ENCODE measurements around the gene EFHD2. TPM values are rescaled to one million over a fixed set of nuclear protein-coding genes. Genes with fewer than 3 reads are reported as not detected.

EFHD2 gene
- total RNA-seq, 1 experiment from 2014 or later = 90.8 TPM

DNA sequence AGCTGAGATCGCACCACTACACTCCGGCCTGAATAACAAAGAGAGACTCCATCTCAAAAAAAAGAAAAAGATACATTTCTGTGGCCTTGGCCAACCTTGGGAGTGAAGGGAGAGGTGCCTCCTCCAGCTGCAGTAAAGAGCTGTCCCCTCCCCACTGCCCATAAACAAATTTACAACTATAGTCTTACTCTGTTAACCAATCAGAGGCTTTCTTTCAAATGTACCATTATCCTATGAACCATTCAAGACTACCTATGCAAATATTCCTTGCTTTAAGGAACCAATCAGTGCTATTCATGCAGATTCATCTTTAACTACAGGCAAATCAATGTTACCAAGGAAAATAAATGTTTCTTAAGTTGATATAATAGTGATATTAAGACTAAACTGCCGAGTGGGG lies 67.2 kb downstream of the EFHD2 start:
- ATAC-seq (no peak), DNase-seq (ENCODE audit: low read depth, low spot score) (no peak)
- POLR2A ChIA-PET = no interaction called here
- Histone ChIP-seq H3K9me3 (ENCODE audit: control insufficient read depth, insufficient read depth, low read depth, low read length) (no peaks in the 10 kb centered on the region), H3K4me1 (ENCODE audit: control insufficient read depth, insufficient read depth, low read length) (no peaks in the 10 kb centered on the region), H3K27ac (ENCODE audit: low read length) (no peak overlapping the region), H3K4me3 (ENCODE audit: low read depth in 2 of 2, low read length in 2 of 2) (no peak overlapping the region), H3K36me3 (ENCODE audit: control insufficient read depth, insufficient read depth, low read length) (no peaks in the 10 kb centered on the region), H3K27me3 (ENCODE audit: control insufficient read depth, insufficient read depth, low read length) (no peaks in the 10 kb centered on the region)
- in situ Hi-C loops (cut with HindIII; ENCODE audit: low pct_unique_long_range_greater_than_20kb, low sequenced_read_pairs) = no loop called here
- BruUV-seq (replicated peaks) = no TSS peak
- CTCF ChIA-PET = no interaction called here
- no peak for TF ChIP-seq POLR2AphosphoS5 (IDR thresholded peaks at IDR 0.05; ENCODE audit: low read depth, low read length)
- TF ChIP-seq, protein P1, sequence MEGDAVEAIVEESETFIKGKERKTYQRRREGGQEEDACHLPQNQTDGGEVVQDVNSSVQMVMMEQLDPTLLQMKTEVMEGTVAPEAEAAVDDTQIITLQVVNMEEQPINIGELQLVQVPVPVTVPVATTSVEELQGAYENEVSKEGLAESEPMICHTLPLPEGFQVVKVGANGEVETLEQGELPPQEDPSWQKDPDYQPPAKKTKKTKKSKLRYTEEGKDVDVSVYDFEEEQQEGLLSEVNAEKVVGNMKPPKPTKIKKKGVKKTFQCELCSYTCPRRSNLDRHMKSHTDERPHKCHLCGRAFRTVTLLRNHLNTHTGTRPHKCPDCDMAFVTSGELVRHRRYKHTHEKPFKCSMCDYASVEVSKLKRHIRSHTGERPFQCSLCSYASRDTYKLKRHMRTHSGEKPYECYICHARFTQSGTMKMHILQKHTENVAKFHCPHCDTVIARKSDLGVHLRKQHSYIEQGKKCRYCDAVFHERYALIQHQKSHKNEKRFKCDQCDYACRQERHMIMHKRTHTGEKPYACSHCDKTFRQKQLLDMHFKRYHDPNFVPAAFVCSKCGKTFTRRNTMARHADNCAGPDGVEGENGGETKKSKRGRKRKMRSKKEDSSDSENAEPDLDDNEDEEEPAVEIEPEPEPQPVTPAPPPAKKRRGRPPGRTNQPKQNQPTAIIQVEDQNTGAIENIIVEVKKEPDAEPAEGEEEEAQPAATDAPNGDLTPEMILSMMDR (IDR thresholded peaks at IDR 0.05) = no peak
- intact Hi-C loops (cut with micrococcal nuclease; ENCODE audit: unreplicated experiment) = no loop called here

DNA sequence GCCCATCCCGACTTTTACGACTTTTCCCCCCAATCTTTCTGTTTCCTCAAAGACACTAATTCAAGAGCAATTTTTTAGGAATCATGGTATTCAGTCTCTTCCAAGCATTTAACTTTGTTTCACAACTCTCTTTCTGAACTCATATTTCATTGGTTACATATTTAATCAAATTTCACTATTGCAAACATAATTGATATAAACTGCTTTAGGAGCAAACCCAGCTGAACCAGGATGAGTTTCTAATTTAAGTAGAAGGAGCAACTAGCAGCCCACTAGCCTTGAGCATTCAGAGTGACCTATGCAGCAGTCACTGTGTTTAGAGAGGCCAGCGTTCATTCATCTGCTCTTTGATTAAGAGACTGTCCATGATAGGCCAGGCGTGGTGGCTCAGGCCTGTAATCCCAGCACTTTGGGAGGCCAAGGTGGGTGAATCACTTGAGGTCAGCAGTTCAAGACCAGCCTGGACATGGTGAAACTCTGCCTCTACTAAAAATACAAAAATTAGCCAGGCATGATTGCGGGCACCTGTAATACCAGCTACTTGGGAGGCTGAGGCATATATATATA lies 68.0 kb downstream of the EFHD2 start:
- CTCF ChIA-PET = no interaction called here
- Histone ChIP-seq H3K27me3 (ENCODE audit: control insufficient read depth, insufficient read depth, low read length) (no peaks in the 10 kb centered on the region), H3K9me3 (ENCODE audit: control insufficient read depth, insufficient read depth, low read depth, low read length) (no peaks in the 10 kb centered on the region), H3K4me3 (ENCODE audit: low read depth in 2 of 2, low read length in 2 of 2) (no peak overlapping the region), H3K4me1 (ENCODE audit: control insufficient read depth, insufficient read depth, low read length) (no peaks in the 10 kb centered on the region), H3K27ac (ENCODE audit: low read length) (no peak overlapping the region), H3K36me3 (ENCODE audit: control insufficient read depth, insufficient read depth, low read length) (no peaks in the 10 kb centered on the region)
- intact Hi-C loops (cut with micrococcal nuclease; ENCODE audit: unreplicated experiment) (no loop called here), in situ Hi-C loops (cut with HindIII; ENCODE audit: low pct_unique_long_range_greater_than_20kb, low sequenced_read_pairs) (no loop called here)
- ATAC-seq (no peak), DNase-seq (ENCODE audit: low read depth, low spot score) (no peak)
- TF ChIP-seq, protein P2, sequence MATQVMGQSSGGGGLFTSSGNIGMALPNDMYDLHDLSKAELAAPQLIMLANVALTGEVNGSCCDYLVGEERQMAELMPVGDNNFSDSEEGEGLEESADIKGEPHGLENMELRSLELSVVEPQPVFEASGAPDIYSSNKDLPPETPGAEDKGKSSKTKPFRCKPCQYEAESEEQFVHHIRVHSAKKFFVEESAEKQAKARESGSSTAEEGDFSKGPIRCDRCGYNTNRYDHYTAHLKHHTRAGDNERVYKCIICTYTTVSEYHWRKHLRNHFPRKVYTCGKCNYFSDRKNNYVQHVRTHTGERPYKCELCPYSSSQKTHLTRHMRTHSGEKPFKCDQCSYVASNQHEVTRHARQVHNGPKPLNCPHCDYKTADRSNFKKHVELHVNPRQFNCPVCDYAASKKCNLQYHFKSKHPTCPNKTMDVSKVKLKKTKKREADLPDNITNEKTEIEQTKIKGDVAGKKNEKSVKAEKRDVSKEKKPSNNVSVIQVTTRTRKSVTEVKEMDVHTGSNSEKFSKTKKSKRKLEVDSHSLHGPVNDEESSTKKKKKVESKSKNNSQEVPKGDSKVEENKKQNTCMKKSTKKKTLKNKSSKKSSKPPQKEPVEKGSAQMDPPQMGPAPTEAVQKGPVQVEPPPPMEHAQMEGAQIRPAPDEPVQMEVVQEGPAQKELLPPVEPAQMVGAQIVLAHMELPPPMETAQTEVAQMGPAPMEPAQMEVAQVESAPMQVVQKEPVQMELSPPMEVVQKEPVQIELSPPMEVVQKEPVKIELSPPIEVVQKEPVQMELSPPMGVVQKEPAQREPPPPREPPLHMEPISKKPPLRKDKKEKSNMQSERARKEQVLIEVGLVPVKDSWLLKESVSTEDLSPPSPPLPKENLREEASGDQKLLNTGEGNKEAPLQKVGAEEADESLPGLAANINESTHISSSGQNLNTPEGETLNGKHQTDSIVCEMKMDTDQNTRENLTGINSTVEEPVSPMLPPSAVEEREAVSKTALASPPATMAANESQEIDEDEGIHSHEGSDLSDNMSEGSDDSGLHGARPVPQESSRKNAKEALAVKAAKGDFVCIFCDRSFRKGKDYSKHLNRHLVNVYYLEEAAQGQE (IDR thresholded peaks at IDR 0.05; ENCODE audit: insufficient read depth in 1 of 2, low read depth in 2 of 2, low read length in 1 of 2) = no peak
- TF ChIP-seq SIN3A (IDR thresholded peaks at IDR 0.05; ENCODE audit: borderline replicate concordance, insufficient read depth, low read depth, low read length) = no peak
- no peak for TF ChIP-seq POLR2AphosphoS5 (IDR thresholded peaks at IDR 0.05; ENCODE audit: low read depth, low read length)
- TF ChIP-seq, protein P1 (IDR thresholded peaks at IDR 0.05) = no peak
- no peak for TF ChIP-seq TCF7L2 (IDR thresholded peaks at IDR 0.05; ENCODE audit: low read depth, low read length)
- POLR2A ChIA-PET = no interaction called here
- BruUV-seq (replicated peaks) = no TSS peak

Other genes with a start within 250 kb of the EFHD2 start
- gene FHAD1, start 162.7 kb upstream of the EFHD2 start, total RNA-seq (2021; ENCODE audit: unreplicated experiment) = 0.23 TPM
- 1.1 TPM for gene CTRC, start 28.6 kb downstream of the EFHD2 start, total RNA-seq (2021; ENCODE audit: unreplicated experiment)
- gene CELA2A, start 46.8 kb downstream of the EFHD2 start, total RNA-seq (2021; ENCODE audit: unreplicated experiment) = 0.72 TPM
- gene CELA2B, start 66.2 kb downstream of the EFHD2 start, total RNA-seq (2021; ENCODE audit: unreplicated experiment) = not detected
- 7.5 TPM for gene CASP9, start 114.3 kb downstream of the EFHD2 start, total RNA-seq (2021; ENCODE audit: unreplicated experiment)
- 22.0 TPM for gene DNAJC16, start 117.0 kb downstream of the EFHD2 start, total RNA-seq (2021; ENCODE audit: unreplicated experiment)
- 3.1 TPM for gene AGMAT, start 175.2 kb downstream of the EFHD2 start, total RNA-seq (2021; ENCODE audit: unreplicated experiment)
- gene DDI2, start 207.6 kb downstream of the EFHD2 start, total RNA-seq (2021; ENCODE audit: unreplicated experiment) = 27.7 TPM